HG03460 (cell line): Measurements from ENCODE around the gene FGFRL1.
"Not testable (repeated sequence)": the region's sequence is repeated elsewhere in the genome, so short reads cannot be mapped to it uniquely, and the experiment has no call there.

ENCODE experiments used
- ATAC-seq: cut with Tn5 transposase; IDR thresholded peaks from one replicate; pipeline ENCODE4 v1.9.1; 2021; ENCODE audit not compliant: unreplicated experiment

Gene FGFRL1

GRCh38 chr4:1048773-1049590, 37.6 kb downstream of the FGFRL1 start:
- ATAC-seq = no peak

GRCh38 chr4:1049591-1049905, 38.1 kb downstream of the FGFRL1 start:
- ATAC-seq = no peak

- ATAC-seq = no peak
Measured at GRCh38 chr4:1050486-1051213, 39.2 kb downstream of the FGFRL1 start.

- no peak for ATAC-seq
Measured at GRCh38 chr4:1051472-1051871, 40.0 kb downstream of the FGFRL1 start.

- ATAC-seq = no peak
Measured at GRCh38 chr4:1052231-1052671, 40.8 kb downstream of the FGFRL1 start.

GRCh38 chr4:1053080-1053661, 41.7 kb downstream of the FGFRL1 start:
- no peak for ATAC-seq

- not testable (repeated sequence) for ATAC-seq
Measured at GRCh38 chr4:1053891-1054290, 42.5 kb downstream of the FGFRL1 start.

GRCh38 chr4:1054696-1055242, 43.3 kb downstream of the FGFRL1 start:
- ATAC-seq = not testable (repeated sequence)

- not testable (repeated sequence) for ATAC-seq
Measured at GRCh38 chr4:1055243-1055701, 43.8 kb downstream of the FGFRL1 start.

- no peak for ATAC-seq
Measured at GRCh38 chr4:1055721-1056590, 44.5 kb downstream of the FGFRL1 start.

- ATAC-seq = no peak
Measured at GRCh38 chr4:1056671-1057402, 45.4 kb downstream of the FGFRL1 start.

- no peak for ATAC-seq
Measured at GRCh38 chr4:1057403-1057745, 45.9 kb downstream of the FGFRL1 start.

GRCh38 chr4:1058198-1058996, 47.0 kb downstream of the FGFRL1 start:
- no peak for ATAC-seq

- ATAC-seq = no peak
Measured at GRCh38 chr4:1058997-1059665, 47.7 kb downstream of the FGFRL1 start.

- no peak for ATAC-seq
Measured at GRCh38 chr4:1060121-1060520, 48.7 kb downstream of the FGFRL1 start.

GRCh38 chr4:1060621-1061020, 49.2 kb downstream of the FGFRL1 start:
- no peak for ATAC-seq

- no peak for ATAC-seq
Measured at GRCh38 chr4:1061056-1061700, 49.8 kb downstream of the FGFRL1 start.

- ATAC-seq = no peak
Measured at GRCh38 chr4:1061760-1062159, 50.3 kb downstream of the FGFRL1 start.
